Stimulated activated CD8-positive, alpha-beta memory T cell treated with anti-CD3 and anti-CD28 coated beads, Interleukin-15, amount 100 ng/mL, for 1 hour (primary cell): ENCODE data around the gene ATXN7.

ENCODE experiments used
- DNase-seq: peaks from one replicate; pipeline ENCODE4 v3.0.0-alpha.2; 2020; ENCODE audit warnings: low read depth

The ATXN7 gene

GRCh38 chr3:63964681-63965485, 101.2 kb downstream of the ATXN7 start:
- DNase-seq = no peak

- no peak for DNase-seq
Observed at GRCh38 chr3:63966007-63966406, 102.3 kb downstream of the ATXN7 start.

GRCh38 chr3:63966871-63967270, 103.2 kb downstream of the ATXN7 start:
- DNase-seq = no peak

GRCh38 chr3:63967675-63968611, 104.3 kb downstream of the ATXN7 start:
- DNase-seq = peak; percentile 6

- no peak for DNase-seq
Observed at GRCh38 chr3:63968612-63969350, 105.1 kb downstream of the ATXN7 start.

- DNase-seq = no peak
Observed at GRCh38 chr3:63969876-63970275, 106.2 kb downstream of the ATXN7 start.

GRCh38 chr3:63970631-63971475, 107.2 kb downstream of the ATXN7 start:
- DNase-seq = no peak

- no peak for DNase-seq
Observed at GRCh38 chr3:63972196-63972595, 108.5 kb downstream of the ATXN7 start.

- DNase-seq = no peak
Observed at GRCh38 chr3:63972987-63973386, 109.3 kb downstream of the ATXN7 start.

GRCh38 chr3:63973406-63973805, 109.7 kb downstream of the ATXN7 start:
- no peak for DNase-seq

- no peak for DNase-seq
Observed at GRCh38 chr3:63974451-63974850, 110.8 kb downstream of the ATXN7 start.

- no peak for DNase-seq
Observed at GRCh38 chr3:63975723-63976122, 112.1 kb downstream of the ATXN7 start.

GRCh38 chr3:63976161-63976871, 112.6 kb downstream of the ATXN7 start:
- DNase-seq = no peak

GRCh38 chr3:63976872-63977200, 113.2 kb downstream of the ATXN7 start:
- no peak for DNase-seq

- no peak for DNase-seq
Observed at GRCh38 chr3:63977893-63978292, 114.2 kb downstream of the ATXN7 start.

- no peak for DNase-seq
Observed at GRCh38 chr3:63979093-63979885, 115.6 kb downstream of the ATXN7 start.

- no peak for DNase-seq
Observed at GRCh38 chr3:63980019-63980418, 116.4 kb downstream of the ATXN7 start.

- no peak for DNase-seq
Observed at GRCh38 chr3:63980830-63981498, 117.3 kb downstream of the ATXN7 start.

- DNase-seq = no peak
Observed at GRCh38 chr3:63981980-63982379, 118.3 kb downstream of the ATXN7 start.
